OCI-LY1 (cell line): ENCODE measurements around the gene MROH2B.

Experiments used
- EZH2 ChIP-seq: fragments of 200-600 bp; sonication (generic), shearing (Covaris generic); IDR thresholded peaks from 2 replicates; pipeline ENCODE4 v1.8.0; 2017; ENCODE audit warnings: borderline replicate concordance, mixed run types, mild to moderate bottlenecking, antibody characterized with exemption, low read length, moderate library complexity, mixed read lengths
- TF ChIP-seq, protein P1 (sequence below): fragments of 200-600 bp; sonication (generic), shearing (Covaris generic); IDR thresholded peaks from 2 replicates; pipeline ENCODE4 v1.5.1; 2017; ENCODE audit warnings: mild to moderate bottlenecking, antibody characterized with exemption, low read length, moderate library complexity, mixed read lengths

DNA sequence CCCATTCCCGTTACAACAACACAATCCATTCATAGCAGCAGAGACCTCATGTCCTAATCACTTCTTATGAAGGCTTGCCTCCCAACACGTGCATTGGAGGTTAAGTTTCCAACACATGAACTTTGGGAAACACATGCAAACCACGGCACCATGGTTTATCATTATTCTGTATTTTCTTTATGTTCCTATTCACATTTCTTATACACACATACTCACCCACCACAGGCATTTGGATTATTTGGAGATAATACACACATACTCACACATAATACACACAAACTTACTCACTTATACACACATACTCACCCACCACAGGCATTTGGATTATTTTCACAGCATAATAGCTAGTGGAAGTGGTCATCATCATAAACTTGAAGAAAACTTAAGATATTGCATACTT is 86.3 kb downstream of the MROH2B start:
- TF ChIP-seq, protein P1, sequence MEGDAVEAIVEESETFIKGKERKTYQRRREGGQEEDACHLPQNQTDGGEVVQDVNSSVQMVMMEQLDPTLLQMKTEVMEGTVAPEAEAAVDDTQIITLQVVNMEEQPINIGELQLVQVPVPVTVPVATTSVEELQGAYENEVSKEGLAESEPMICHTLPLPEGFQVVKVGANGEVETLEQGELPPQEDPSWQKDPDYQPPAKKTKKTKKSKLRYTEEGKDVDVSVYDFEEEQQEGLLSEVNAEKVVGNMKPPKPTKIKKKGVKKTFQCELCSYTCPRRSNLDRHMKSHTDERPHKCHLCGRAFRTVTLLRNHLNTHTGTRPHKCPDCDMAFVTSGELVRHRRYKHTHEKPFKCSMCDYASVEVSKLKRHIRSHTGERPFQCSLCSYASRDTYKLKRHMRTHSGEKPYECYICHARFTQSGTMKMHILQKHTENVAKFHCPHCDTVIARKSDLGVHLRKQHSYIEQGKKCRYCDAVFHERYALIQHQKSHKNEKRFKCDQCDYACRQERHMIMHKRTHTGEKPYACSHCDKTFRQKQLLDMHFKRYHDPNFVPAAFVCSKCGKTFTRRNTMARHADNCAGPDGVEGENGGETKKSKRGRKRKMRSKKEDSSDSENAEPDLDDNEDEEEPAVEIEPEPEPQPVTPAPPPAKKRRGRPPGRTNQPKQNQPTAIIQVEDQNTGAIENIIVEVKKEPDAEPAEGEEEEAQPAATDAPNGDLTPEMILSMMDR: no peak
- no peak for TF ChIP-seq EZH2
